Neuronal stem cell (in vitro differentiated cells): ENCODE results near the gene OR2A42.
"Not testable (repeated sequence)": the region's sequence is repeated elsewhere in the genome, so short reads cannot be mapped to it uniquely, and the experiment has no call there.

Experiments used
- DNase-seq: peaks from one replicate; pipeline ENCODE4 v3.0.0-alpha.2; 2013; ENCODE audit warnings: low spot score
- H2AFZ ChIP-seq: one replicate; pipeline ENCODE4 v1.6.1; 2013; ENCODE audit warnings: mild to moderate bottlenecking, low read length, inconsistent platforms
- H2AK5ac ChIP-seq: 2 replicates; pipeline ENCODE4 v1.6.1; 2013; ENCODE audit warnings: low read depth, mild to moderate bottlenecking, inconsistent platforms, low read length, moderate library complexity, mixed read lengths
- H2BK120ac ChIP-seq: 2 replicates; pipeline ENCODE4 v1.6.1; 2013; ENCODE audit warnings: low read depth, mild to moderate bottlenecking, inconsistent platforms, low read length, moderate library complexity, mixed read lengths
- H2BK12ac ChIP-seq: one replicate; pipeline ENCODE4 v1.6.1; 2013; ENCODE audit warnings: low read length, inconsistent platforms
- H2BK15ac ChIP-seq: 2 replicates; pipeline ENCODE4 v1.6.1; 2013; ENCODE audit warnings: mild to moderate bottlenecking, low read length, inconsistent platforms, mixed read lengths
- H2BK5ac ChIP-seq: one replicate; pipeline ENCODE4 v1.6.1; 2013; ENCODE audit warnings: inconsistent platforms, mild to moderate bottlenecking, low read length, moderate library complexity
- H3K14ac ChIP-seq: one replicate; pipeline ENCODE4 v1.6.1; 2013; ENCODE audit warnings: low read length, inconsistent platforms
- H3K18ac ChIP-seq: 2 replicates; pipeline ENCODE4 v1.6.1; 2013; ENCODE audit warnings: low read length, inconsistent platforms
- H3K23ac ChIP-seq: 2 replicates; pipeline ENCODE4 v1.6.1; 2013; ENCODE audit warnings: low read depth, mild to moderate bottlenecking, mixed read lengths, low read length, inconsistent platforms; ENCODE audit not compliant: poor library complexity
- H3K27ac ChIP-seq: replicated peaks from 3 replicates; pipeline ENCODE4 v1.5.1; 2013; ENCODE audit warnings: low read length, inconsistent platforms
- H3K27me3 ChIP-seq, 3 experiments: 2 replicates each; pipeline ENCODE4 v1.6.1; 2013; ENCODE audit warnings: low read length in 3 of 3, mild to moderate bottlenecking in 2 of 3, inconsistent platforms in 1 of 3, low read depth in 1 of 3, mixed read lengths in 1 of 3, moderate library complexity in 1 of 3; ENCODE audit not compliant: control insufficient read depth in 3 of 3, insufficient read depth in 3 of 3
- H3K36me3 ChIP-seq, 2 donors: replicated peaks in 1 of 2; 2 replicates each; pipeline ENCODE4 v1.6.1; 2013; ENCODE audit warnings: low read length in 2 of 2; ENCODE audit not compliant: control insufficient read depth in 2 of 2, insufficient read depth in 2 of 2
- H3K4ac ChIP-seq: 2 replicates; pipeline ENCODE4 v1.6.1; 2013; ENCODE audit warnings: inconsistent platforms, mild to moderate bottlenecking, low read length, moderate library complexity
- H3K4me1 ChIP-seq, 2 donors: 1 replicate in 1 of 2; 2 replicates in 1 of 2; pipeline ENCODE4 v1.6.1; 2013; ENCODE audit warnings: low read length in 2 of 2, low read depth in 1 of 2; ENCODE audit not compliant: control insufficient read depth in 2 of 2, insufficient read depth in 1 of 2
- H3K4me2 ChIP-seq: one replicate; pipeline ENCODE4 v1.6.1; 2013; ENCODE audit warnings: mild to moderate bottlenecking, low read length, inconsistent platforms; ENCODE audit not compliant: insufficient read depth, poor library complexity, severe bottlenecking
- H3K4me3 ChIP-seq, 2 donors: 2 replicates each; pipeline ENCODE4 v1.5.1; 2013; ENCODE audit warnings: low read length in 2 of 2, mild to moderate bottlenecking in 2 of 2, inconsistent platforms in 1 of 2, moderate library complexity in 1 of 2
- H3K79me1 ChIP-seq: one replicate; pipeline ENCODE4 v1.6.1; 2013; ENCODE audit warnings: low read depth, mild to moderate bottlenecking, inconsistent platforms, low read length, moderate library complexity
- H3K9ac ChIP-seq: one replicate; pipeline ENCODE4 v1.6.1; 2013; ENCODE audit warnings: mild to moderate bottlenecking, low read depth, low read length, inconsistent platforms; ENCODE audit not compliant: poor library complexity
- H3K9me3 ChIP-seq, 2 donors: replicated peaks in 1 of 2; 2 replicates each; pipeline versions ENCODE3 to v1.6.1; 2013; ENCODE audit warnings: low read length in 2 of 2, mild to moderate bottlenecking in 2 of 2, inconsistent platforms in 1 of 2, low read depth in 1 of 2, mixed read lengths in 1 of 2, moderate library complexity in 1 of 2; ENCODE audit not compliant: control insufficient read depth in 2 of 2, insufficient read depth in 1 of 2
- H4K8ac ChIP-seq: one replicate; pipeline ENCODE4 v1.6.1; 2013; ENCODE audit warnings: low read depth, mild to moderate bottlenecking, inconsistent platforms, low read length, moderate library complexity
- H4K91ac ChIP-seq: one replicate; pipeline ENCODE4 v1.6.1; 2013; ENCODE audit warnings: low read length, low read depth, mild to moderate bottlenecking, inconsistent platforms; ENCODE audit not compliant: poor library complexity
- WGBS, 2 donors: extraction: QIAGEN DNeasy Blood & Tissue Kit; methylation state at CpG; one replicate each; pipeline ENCODE4 v1.1.7; 2013; ENCODE audit warnings: missing lambda C conversion rate in 2 of 2, mixed read lengths in 1 of 2; ENCODE audit not compliant: insufficient read length in 2 of 2, insufficient replicate concordance in 1 of 2; ENCODE audit errors: extremely low coverage in 2 of 2; 5-methylcytosine and 5-hydroxymethylcytosine counted together

The OR2A42 gene

GRCh38 chr7:144281981-144282380 is 42.6 kb upstream of the OR2A42 start:
- H3K4me1 ChIP-seq, H3K4me3 ChIP-seq, H4K8ac ChIP-seq, DNase-seq, H3K79me1 ChIP-seq, H3K4ac ChIP-seq, H3K27ac ChIP-seq, H3K23ac ChIP-seq, H2BK15ac ChIP-seq, H4K91ac ChIP-seq, H3K4me2 ChIP-seq, H3K14ac ChIP-seq, H2BK5ac ChIP-seq, H3K27me3 ChIP-seq, H2BK120ac ChIP-seq, H3K18ac ChIP-seq, H2BK12ac ChIP-seq, H3K9me3 ChIP-seq, H2AK5ac ChIP-seq, H2AFZ ChIP-seq, H3K36me3 ChIP-seq, H3K9ac ChIP-seq: not testable (repeated sequence)
- WGBS, 2 donors = no CpG with 5 or more reads among the region's 8 CpGs

GRCh38 chr7:144280010-144280409 is 40.6 kb upstream of the OR2A42 start:
- not testable (repeated sequence) for H4K8ac ChIP-seq, H3K14ac ChIP-seq, H2AK5ac ChIP-seq, H3K23ac ChIP-seq, H3K4me3 ChIP-seq, H3K9me3 ChIP-seq, H2BK5ac ChIP-seq, H2BK12ac ChIP-seq, H3K9ac ChIP-seq, H2BK120ac ChIP-seq, H3K4ac ChIP-seq, H3K36me3 ChIP-seq, H3K79me1 ChIP-seq, H3K27me3 ChIP-seq, H4K91ac ChIP-seq, H3K27ac ChIP-seq, H2AFZ ChIP-seq, DNase-seq, H3K18ac ChIP-seq, H3K4me2 ChIP-seq, H2BK15ac ChIP-seq, H3K4me1 ChIP-seq
- WGBS, 2 donors = no CpG with 5 or more reads among the region's 6 CpGs

- H2AFZ ChIP-seq = not testable (repeated sequence)
- WGBS, 2 donors = no CpG with 5 or more reads among the region's 6 CpGs
Measured at GRCh38 chr7:144275281-144275680, 35.9 kb upstream of the OR2A42 start.

GRCh38 chr7:144269188-144269587 is 29.8 kb upstream of the OR2A42 start, which contains the start of gene CTAGE8:
CTAGE8 (minus strand) TSS chr7:144269288; CDS start chr7:144269250, 38 bp downstream.
- H3K27me3 ChIP-seq, H3K4ac ChIP-seq, H3K79me1 ChIP-seq, H2AK5ac ChIP-seq, DNase-seq, H3K4me3 ChIP-seq, H3K9ac ChIP-seq, H2BK15ac ChIP-seq, H3K36me3 ChIP-seq, H2BK12ac ChIP-seq, H3K9me3 ChIP-seq, H4K8ac ChIP-seq, H2BK120ac ChIP-seq, H3K4me1 ChIP-seq, H2AFZ ChIP-seq, H3K14ac ChIP-seq, H3K23ac ChIP-seq, H3K18ac ChIP-seq, H2BK5ac ChIP-seq, H4K91ac ChIP-seq, H3K27ac ChIP-seq, H3K4me2 ChIP-seq: not testable (repeated sequence)
- no CpG with 5 or more reads among the region's 19 CpGs for WGBS, 2 donors

More at GRCh38 chr7:144275281-144275680, 35.9 kb upstream of the OR2A42 start:
- not testable (repeated sequence) for H3K9ac ChIP-seq, H3K18ac ChIP-seq, H2BK12ac ChIP-seq, H3K27ac ChIP-seq, H4K91ac ChIP-seq, H2BK15ac ChIP-seq, H2BK5ac ChIP-seq, H3K4me1 ChIP-seq, H3K4ac ChIP-seq, H3K4me2 ChIP-seq, H2AK5ac ChIP-seq, DNase-seq, H3K79me1 ChIP-seq, H3K36me3 ChIP-seq, H3K23ac ChIP-seq, H3K14ac ChIP-seq, H3K4me3 ChIP-seq, H2BK120ac ChIP-seq, H3K27me3 ChIP-seq, H3K9me3 ChIP-seq, H4K8ac ChIP-seq
